RPMI8226 (cell line): ENCODE measurements around the gene SLC35D2.
"Not testable (repeated sequence)": the region's sequence is repeated elsewhere in the genome, so short reads cannot be mapped to it uniquely, and the experiment has no call there.

Experiments used
- DNase-seq: peaks from one replicate; pipeline ENCODE4 v3.0.0-alpha.2; 2015

SLC35D2 gene

DNA sequence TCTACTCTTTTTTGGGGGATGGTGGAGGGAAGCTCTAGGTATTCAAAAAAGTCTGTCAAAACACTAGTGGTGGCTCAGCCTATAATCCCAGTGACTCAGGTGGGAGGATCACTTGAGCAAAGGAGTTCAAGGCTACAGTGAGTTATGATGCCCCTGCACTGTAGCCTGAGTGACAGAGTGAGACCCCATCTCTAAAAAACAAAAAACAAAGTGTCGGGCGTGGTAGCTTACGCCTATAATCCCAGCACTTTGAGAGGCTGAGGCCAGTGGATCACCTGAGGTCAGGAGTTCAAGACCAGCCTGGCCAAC lies 15.8 kb upstream of the SLC35D2 start:
- no peak for DNase-seq

DNA sequence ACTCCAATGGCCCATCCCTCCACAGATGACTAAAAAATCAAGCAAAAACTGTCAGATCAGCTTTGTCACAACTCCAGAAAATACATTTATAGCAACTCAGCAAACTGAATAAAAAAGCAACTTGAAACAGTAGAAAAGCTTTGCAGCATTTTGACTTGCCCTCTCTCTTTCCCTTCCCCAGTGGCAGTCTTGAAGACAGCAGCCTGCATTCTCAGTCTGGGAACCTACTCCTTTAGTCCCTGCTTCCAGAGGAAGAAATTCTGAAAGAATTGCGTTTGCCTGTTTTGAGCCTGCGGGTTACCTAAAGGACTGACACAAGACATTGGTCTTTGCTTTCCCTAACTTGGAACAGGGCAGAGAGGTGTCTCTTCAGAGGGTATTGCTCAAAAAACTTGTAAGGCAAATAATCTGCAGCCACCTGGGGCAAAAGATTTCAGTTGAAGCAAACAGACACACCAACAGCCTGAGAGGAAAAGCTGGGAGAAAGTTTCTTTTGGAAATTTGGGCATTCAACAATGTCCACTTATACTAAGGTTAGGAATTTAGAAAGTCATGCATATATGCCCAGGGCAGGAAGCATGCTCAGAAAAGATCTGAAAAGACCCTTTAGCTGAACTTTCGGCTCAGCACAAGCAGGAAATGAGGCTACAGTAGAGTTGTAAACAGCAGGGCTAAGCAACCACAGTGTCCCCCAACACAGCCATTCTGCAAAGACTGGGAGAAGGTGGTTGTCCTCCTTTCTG lies 15.2 kb upstream of the SLC35D2 start:
- DNase-seq = no peak

DNA sequence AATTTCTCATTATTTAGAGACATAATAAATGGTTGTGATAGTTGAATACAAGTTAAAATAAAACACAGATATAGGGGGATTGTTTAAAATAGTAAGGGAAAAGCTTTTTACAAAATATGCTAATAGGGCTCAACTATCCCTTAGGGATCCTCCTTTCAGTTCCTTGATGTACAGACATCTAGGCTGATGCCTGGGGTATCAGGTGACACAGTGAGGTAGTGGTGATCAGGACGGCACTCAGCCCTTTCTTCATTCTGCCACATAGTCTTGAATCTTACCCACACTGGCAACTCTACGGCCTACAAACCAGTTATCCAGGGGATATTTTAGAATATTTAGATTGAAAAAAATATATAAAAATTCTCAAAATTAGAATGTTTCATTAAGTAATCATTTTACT lies 12.5 kb upstream of the SLC35D2 start:
- DNase-seq = no peak

DNA sequence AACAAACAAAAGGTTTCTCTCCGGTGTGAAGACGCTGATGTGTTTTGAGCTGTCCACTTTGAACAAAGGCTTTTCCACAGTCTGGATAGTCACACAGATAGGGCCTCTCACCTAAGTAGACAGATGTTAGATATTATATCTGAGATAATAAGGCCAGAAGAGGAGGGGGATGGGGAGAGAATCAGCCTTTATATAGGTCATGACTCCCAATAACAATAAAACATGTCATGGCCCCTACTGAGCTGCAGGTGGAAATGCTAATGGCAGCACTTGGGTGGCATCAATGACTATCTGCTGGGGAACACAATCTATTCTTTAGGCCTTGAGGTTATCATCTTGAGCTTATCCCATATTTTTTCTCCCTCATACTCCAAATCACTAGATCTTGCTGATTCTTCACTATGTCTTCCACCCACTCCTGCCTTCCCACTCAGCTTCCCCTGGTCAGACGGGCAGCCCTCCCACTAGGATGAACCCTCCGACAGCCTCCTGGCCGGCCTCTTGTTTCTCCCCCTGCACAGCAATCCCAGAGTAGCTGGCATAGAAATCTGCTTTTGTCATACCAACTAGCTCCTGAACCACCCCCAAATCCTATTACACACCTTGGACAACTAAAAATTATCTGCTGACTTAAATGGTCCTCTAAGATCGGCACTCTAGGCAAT lies 11.5 kb upstream of the SLC35D2 start:
- DNase-seq = no peak

DNA sequence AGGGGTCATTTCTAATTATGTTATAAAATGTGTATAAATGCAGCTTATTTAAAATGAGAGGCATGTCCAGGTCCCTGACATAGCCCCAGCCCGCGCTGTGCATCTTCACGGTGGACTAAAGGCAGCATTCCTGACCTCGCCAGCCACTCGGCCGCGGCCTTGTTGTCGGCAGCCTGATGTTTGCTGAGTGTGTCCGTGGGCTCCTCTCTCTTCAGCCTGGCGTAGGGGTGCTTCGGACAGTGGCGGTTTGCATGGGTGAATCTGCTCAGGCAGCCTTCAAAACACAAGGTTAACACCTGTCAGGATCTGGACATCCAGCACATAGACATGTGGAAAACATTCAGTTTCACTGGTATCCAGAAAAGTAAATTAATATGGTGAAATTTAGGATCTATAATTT lies 8.8 kb upstream of the SLC35D2 start:
- no peak for DNase-seq

DNA sequence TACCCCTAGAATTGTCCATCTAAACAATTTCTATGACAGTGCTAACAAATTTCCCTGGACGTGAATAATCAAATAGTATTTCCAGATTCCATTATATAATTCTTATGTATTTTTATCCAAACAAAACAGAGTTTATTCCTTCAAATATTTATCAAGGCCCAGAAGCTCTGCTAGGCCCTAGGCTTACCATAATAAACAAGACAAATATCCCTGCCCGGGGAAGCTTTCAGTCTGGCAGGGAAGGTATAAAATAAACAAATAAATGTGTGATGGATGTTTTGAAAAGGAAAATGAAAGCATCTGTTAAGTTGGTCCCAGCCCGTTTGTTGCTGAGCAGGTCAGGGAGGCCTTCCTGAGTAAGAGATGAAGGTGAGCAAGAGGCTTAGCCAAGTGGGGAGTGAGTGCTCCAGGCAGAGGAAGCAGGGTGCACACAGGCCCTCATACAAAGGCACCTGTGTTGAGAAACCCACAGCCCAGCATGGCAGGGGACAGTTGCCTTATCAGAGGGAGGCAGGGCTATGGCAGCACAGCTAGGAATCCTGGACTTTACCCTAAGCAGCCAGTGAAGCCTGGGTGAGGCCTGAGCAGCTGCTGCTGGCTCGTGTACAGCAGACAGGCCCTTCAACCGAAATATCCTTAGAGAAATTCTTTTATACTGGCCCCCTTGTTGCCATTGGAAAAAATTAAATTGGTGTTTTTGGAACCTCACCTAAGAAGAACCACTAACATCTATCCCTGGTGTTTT lies 7.7 kb upstream of the SLC35D2 start:
- DNase-seq = no peak

DNA sequence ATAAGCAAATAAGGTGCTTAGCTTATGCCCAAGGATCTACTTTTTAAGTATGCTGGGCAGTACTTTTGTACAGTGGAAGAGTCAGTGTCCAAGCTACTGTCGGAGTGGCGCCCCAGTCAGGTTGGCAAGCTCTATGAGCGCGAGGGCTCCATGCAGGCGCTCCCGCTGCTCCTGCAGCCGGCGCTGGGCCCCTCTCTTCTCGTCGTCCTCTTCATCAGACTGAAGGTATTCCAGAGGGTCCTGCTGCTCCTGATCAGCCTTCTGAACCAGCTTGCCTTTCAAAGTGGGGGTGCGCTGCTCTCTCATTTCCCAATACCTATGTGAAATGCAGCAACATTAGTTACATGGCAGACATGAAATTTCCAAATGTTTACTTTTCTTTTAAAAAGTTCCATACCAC lies 4.6 kb upstream of the SLC35D2 start:
- no peak for DNase-seq

DNA sequence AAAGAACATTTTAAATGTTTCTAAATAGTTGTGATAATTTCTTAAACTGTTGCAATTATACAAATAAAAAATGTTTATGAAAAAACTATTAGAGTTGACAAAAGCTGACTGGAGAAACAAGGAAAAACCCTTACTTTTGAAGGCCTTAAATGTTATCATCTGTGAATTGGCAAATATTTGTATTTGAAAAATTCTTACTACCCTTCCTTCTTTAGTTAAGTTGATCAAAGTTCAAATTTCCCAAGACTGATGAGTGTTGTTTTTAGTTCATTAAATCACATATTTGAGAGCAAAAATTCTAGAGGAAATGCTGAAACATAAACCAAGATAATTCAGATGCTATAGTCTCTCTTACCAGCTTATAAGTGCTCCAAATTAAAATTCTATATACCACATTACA lies 2.6 kb upstream of the SLC35D2 start:
- DNase-seq = no peak

DNA sequence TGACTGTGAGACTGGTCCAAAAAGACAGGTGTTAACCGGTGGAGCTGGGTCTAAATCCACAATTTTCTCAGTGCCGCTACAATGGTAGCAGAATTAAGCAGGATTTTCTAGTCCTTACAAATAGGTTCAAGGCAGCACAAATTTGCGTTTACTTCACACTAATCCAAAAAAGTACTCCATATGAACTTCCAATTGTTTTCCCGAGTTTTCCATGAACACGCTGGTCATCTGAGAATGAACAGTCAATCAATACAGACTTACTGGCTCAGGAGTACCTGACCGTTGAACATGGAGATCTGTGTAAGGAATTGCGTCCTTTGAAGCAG lies 709 bp downstream of the SLC35D2 start:
- DNase-seq = no peak

DNA sequence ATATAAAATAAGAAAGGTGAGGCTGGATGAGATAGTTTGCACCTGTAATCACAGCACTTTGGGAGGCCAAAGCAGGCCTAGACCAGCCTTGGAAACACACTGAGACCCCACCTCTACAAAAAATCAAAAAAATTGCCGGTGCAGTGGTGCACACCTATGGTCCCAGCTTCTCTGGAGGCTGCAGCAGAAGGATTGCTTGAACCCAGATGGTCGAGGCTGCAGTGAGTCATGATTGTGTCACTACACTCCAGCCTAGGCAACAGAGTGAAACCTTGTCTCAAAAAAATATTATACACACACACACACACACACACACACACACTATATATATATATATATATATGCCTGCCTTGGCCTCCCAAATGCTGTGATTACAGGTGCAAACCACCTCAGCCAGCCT lies 1.3 kb downstream of the SLC35D2 start:
- no peak for DNase-seq

DNA sequence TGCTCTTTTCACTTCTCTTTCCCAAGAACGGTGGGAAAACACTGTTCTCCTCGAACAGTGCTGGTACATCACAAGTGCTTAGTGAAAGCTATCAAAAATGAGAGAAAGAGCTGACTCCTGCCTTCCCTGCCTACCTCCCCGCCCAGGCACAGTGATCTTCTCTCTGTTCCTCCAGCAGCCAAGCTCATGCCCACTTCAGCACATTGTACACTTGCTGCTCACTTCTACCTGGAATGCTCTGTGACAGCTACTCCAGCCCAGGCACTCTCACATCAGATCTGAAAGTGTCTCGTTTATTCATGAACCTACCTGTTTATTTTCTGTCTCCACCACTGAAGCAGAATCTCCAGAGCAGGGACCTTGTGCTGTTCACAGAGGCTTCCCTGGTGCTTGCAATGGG lies 1.8 kb downstream of the SLC35D2 start:
- DNase-seq = no peak

DNA sequence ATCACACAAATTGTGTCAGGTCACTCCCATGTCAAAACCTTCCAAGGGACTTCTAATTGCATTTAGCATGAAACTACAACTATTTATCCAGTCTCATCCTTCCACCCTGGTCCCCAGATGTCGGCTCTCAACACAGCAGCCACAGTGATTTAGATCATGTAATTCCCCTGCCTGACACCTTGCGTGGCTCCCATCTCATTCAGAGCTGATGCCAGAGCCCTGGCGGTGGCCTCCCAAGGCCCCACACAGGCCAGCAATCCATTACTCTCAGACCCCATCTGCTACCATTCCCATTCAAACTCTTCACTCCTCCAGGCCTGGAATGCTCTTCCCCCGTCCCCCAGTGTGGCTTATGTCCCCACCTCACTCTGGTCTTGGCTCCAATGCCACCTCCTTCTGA lies 2.4 kb downstream of the SLC35D2 start:
- no peak for DNase-seq

DNA sequence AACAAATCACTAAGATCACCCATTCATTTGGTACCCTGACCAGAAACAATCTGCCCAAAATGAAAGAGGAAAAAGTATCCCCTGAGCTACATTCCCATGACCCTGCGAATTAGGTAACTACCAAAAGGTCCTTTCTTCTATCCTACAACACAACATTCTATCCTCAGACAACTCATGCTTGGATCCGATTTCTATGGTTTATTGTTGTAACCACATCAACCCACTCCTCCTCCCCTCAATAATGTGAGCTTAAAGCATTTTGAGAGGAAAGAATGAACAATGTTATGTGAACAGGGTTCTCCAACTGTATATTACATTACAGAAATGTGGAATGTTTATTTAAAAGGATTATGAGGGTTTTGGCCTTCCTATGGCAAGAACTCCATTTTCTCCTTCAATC lies 4.0 kb downstream of the SLC35D2 start:
- no peak for DNase-seq

DNA sequence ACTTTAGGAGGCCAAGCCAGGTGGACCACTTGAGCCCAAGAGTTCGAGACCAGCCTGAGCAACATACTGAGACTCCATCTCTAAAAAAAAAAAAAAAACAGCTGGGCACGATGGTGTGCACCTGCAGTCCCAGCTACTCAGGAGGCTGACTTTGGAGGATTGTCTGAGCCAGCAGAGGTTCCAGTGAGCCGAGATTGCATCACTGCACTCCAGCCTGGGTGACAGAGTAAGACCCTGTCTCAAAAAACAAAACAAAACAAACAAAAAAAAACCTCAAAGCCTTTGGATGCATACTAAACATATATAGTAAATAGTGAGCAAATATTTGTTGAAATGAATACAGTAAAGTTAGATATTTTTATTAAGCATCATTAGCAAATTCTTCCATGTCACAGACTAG lies 5.3 kb downstream of the SLC35D2 start:
- DNase-seq = no peak

DNA sequence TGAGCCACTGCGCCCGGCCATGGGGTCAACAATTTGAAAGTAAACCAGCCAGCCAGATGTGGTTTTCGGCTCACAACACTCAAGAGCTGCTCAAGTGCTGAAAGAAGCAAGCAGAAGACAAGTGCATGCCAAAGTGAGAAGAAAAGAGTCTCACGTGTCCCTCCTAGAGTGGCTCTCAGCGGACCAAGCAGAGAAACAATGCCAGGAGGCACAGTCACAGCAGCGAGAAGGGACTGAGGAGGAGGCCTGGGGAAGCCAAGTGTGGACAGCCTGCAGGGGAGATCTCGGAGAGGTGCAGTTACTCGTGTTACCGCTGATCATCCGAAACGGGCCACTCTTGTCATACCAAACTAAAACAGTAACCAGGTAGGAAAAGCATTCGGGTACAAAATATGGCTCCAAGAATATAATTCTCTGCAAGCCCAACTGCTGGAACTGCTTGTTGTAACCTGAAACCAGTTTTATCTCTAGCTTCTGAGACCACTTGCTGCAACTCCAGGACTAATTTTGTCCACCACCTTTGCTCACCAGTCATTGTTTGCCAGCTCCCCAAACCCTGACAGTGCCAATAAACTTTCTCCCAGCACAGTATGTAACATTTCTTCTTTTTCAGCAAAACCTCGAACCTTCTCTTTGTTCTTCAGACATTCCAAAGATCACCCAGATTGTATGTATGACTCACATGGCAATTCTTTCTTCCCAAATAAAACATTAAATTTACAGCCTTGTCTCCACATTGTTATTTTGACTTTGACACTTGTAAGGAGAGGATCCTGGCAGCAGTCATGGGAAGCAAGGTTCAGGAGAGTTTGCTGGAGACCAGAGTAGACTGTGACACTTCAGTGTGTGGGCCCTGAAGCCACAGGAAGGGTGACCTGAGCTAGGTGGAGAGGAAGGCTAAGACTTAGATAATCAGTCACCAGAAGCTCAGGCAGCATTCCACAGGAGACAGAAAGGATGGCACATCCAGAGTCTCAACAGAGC lies 6.3 kb downstream of the SLC35D2 start:
- no peak for DNase-seq

DNA sequence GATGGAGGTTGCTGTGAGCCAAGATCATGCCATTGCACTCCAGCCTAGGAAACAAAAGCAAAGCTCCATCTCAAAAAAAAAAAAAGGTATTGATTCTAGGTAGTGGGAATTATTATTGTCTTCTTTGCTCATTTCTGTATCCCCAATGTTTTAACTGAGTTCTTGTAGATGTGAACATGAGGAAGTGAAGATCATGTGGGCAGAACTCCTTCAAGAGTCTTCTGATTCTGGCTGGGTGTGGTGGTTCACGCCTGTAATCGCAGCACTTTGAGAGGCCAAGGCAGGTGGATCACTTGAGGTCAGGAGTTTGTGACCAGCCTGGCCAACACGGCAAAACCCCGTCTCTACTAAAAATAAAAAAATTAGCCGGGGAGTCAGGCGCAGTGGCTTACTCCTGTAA lies 8.0 kb downstream of the SLC35D2 start:
- DNase-seq = not testable (repeated sequence)

DNA sequence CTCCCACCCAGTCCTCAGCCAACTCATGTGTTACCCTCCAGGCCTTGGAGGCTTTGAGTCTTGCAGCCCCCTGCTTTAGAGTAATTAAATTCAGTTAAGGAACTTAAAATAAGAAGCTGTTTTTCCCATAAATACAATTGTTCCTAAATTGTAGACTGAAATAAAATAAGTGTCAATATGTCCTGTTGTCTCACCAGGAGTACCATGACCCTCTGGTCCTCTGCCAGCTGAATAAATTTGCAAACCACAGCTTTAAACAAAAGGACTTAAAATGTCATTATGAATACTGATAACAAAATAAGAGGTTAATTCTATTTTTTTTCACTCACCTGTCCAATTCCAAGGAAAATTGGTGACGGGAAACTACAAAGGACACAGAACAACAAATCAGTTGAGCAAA lies 15.6 kb downstream of the SLC35D2 start:
- DNase-seq = no peak

DNA sequence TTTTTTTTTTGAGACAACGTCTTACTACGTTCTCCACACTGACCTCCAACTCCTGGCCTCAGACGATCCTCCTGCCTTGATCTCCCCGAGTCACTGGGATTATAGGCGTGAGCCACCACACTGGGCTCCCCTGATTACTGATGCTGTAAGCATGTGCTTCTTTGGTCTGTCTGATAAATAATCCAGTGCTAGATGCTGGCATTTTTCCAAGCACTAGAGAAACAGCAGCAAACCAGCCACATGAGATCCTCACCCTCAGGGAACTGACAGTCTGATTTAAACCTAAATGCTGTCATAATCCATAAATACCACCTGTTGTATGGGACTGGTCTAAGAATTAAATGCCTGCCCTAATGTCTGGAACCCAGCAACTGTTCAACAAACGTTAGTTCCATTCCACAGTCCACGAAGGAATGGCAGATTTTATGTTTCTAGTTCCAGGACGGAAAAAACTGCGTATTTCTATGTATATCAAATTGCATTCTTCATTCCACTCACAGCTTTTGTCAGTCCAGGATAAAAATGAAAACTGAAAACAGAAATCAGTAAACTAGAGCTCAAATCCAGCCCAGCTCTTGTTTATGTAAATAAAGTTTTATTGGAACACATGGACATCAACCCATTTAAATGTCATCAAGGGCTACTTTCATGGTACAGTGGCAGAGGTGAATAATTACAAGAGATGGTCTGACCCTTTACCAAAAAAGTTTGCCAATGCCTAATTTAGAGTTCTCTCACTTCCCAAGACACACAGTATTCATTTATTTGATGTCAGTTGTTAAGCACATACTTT lies 20.1 kb downstream of the SLC35D2 start:
- no peak for DNase-seq

DNA sequence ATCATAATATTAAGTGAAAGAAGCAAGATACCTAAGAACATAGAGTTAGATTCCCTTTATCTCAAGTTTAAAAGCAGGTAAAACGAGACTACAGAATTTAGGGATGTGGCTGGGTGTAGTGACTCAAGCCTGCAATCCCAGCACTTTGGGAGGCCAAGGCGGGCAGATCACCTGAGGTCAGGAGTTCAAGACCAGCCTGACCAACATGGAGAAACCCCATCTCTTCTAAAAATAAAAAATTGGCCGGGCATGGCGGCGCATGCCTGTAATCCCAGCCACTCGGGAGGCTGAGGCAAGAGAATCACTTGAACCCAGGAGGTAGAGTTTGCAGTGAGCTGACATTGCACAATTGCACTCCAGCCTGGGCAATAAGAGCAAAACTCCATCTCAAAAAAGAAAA lies 21.4 kb downstream of the SLC35D2 start:
- DNase-seq = not testable (repeated sequence)

DNA sequence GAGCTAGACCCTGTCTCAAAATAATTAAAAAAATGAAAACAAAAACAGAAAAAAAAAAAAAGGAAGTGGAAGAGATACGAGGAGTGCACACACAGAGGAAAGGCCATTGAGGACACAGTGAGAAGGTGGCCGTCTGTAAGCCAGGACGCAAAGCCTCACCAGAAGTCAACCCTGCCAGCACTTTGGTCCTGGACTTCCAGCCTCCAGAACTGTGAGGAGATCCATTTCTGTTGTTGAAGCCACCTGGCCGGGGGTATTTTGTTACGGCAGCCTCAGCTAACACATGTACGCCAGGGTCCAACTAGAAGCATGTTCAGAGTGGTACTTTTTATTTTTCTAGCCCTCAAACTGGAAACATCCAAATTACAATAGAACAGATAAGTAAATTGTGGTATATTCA lies 21.8 kb downstream of the SLC35D2 start:
- no peak for DNase-seq

DNA sequence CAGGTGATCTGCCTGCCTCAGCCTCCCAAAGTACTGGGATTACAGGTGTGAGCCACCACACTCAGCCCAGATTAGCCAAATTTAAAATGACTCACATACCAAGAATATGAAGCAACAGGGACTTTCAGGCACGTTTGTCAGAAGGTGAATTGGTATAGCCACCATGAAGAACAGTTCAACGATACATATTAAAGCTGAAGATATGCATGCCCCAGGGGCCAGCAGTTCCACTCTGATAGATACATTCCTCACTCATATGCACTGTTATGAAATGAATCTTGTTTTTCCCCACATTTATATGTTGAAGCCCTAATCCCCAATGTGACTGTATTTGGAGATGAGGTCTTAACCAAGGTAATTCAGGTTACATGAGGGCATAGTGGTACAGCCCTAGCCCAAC lies 22.5 kb downstream of the SLC35D2 start:
- no peak for DNase-seq

DNA sequence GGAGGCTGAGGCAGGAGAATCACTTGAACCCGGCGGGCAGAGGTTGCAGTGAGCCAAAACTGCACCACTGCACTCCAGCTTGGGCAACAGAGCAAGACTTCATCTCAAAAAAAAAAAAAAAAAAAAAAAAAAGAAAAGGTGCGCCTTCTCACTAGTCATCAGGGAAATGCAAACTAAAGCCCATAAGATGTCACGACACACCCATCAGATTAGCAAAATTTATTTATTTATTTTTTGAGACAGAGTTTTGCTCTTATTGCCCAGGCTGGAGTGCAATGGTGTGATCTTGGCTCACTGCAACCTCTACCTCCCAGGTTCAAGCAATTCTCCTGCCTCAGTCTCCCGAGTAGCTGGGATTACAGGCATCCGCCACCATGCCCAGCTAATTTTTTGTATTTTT lies 23.0 kb downstream of the SLC35D2 start:
- not testable (repeated sequence) for DNase-seq
